Loucy (cell line): Measurements from ENCODE around the gene BARX2.
A peak's percentile ranks its signal among the peaks of the same experiment; 100 is the strongest.

Experiments used
- H2AFZ ChIP-seq: fragments of 200-600 bp; sonication (generic); 2 replicates; pipeline ENCODE4 v1.6.0; 2016; ENCODE audit warnings: antibody characterized with exemption, mild to moderate bottlenecking, low read length, moderate library complexity
- H3F3A ChIP-seq: fragments of 200-600 bp; 2 replicates; pipeline ENCODE4 v1.6.0; 2016; ENCODE audit warnings: antibody characterized with exemption, low read depth, mild to moderate bottlenecking
- H3K27me3 ChIP-seq: fragments of 200-600 bp; sonication (generic); 2 replicates; pipeline ENCODE4 v1.6.1; 2014; ENCODE audit warnings: low read length, mild to moderate bottlenecking; ENCODE audit not compliant: insufficient read depth, poor library complexity, severe bottlenecking
- H3K36me3 ChIP-seq: fragments of 200-600 bp; sonication (generic); 2 replicates; pipeline ENCODE4 v1.6.1; 2016; ENCODE audit warnings: low read length; ENCODE audit not compliant: insufficient read depth
- H3K4me1 ChIP-seq: fragments of 200-600 bp; sonication (generic); 2 replicates; pipeline ENCODE4 v1.5.1; 2014; ENCODE audit warnings: low read length, mild to moderate bottlenecking; ENCODE audit not compliant: insufficient read depth, poor library complexity, severe bottlenecking
- H3K4me2 ChIP-seq: fragments of 200-600 bp; sonication (generic); 2 replicates; pipeline ENCODE4 v1.6.0; 2014; ENCODE audit warnings: antibody characterized with exemption, low read length, low read depth, mild to moderate bottlenecking; ENCODE audit not compliant: poor library complexity, severe bottlenecking
- H3K4me3 ChIP-seq: fragments of 200-600 bp; sonication (generic); 2 replicates; pipeline ENCODE4 v1.5.1; 2014; ENCODE audit warnings: low read length, mild to moderate bottlenecking, mixed read lengths; ENCODE audit not compliant: poor library complexity, severe bottlenecking
- H3K79me2 ChIP-seq: fragments of 200-600 bp; sonication (generic); 2 replicates; pipeline ENCODE4 v1.6.1; 2014; ENCODE audit warnings: low read length; ENCODE audit not compliant: insufficient read depth
- H3K9ac ChIP-seq: fragments of 200-600 bp; sonication (generic); 2 replicates; pipeline ENCODE4 v1.6.0; 2014; ENCODE audit warnings: mild to moderate bottlenecking, low read depth, low read length, moderate library complexity; ENCODE audit not compliant: poor library complexity, severe bottlenecking
- H3K9me2 ChIP-seq: fragments of 200-600 bp; sonication (generic); replicated peaks from 2 replicates; pipeline ENCODE4 v1.6.1; 2016; ENCODE audit warnings: low read depth, low read length, mixed read lengths
- H3K9me3 ChIP-seq: fragments of 200-600 bp; sonication (generic); 2 replicates; pipeline ENCODE4 v1.6.1; 2014; ENCODE audit warnings: mild to moderate bottlenecking, antibody characterized with exemption, low read length, low read depth; ENCODE audit not compliant: insufficient read depth
- H4K20me1 ChIP-seq: fragments of 200-600 bp; sonication (generic); 2 replicates; pipeline ENCODE4 v1.6.0; 2014; ENCODE audit warnings: antibody characterized with exemption, low read length, mild to moderate bottlenecking; ENCODE audit not compliant: insufficient read depth, poor library complexity, severe bottlenecking
- EZH2phosphoT487 ChIP-seq: fragments of 200-600 bp; IDR thresholded peaks from 2 replicates; pipeline ENCODE4 v1.6.1; 2018; ENCODE audit warnings: antibody characterized with exemption, mild to moderate bottlenecking, moderate library complexity, borderline replicate concordance
- TF ChIP-seq, protein P1 (sequence below): fragments of 200-600 bp; sonication (generic); conservative IDR thresholded peaks from 2 replicates; pipeline ENCODE4 v1.5.1; 2014; ENCODE audit warnings: mild to moderate bottlenecking, antibody characterized with exemption, low read length

BARX2 gene

DNA sequence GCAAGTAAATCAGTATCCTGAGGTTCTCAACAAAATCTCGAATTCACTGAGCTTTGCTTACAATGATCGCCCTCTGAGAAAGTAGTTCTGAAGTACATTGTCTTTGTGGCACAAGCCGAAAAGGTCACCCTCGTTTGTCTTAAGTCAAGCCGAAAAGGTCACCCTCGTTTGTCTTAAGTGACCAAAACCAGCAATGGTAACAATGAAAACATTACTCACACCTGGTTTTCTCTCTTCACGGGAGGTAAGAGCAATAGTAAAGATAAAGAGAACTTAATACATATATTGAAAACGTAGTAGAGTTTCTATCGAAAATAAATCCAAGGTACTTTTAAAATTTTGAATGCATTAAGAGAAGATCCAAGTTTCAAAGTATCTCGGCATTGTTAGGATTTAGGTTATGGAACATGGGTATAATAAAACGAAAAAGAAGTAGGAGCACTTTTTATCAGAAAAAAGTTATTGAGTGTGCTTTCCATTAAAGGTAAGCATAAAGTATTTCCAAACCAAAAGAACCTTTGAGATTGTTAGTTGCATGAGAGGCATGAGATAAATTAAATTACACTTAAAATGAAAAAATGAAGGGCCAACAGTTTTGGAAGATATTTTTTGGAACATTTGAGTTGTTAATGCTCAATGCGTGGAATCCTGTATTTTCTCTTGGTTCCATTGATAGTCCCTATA lies 1.2 kb downstream of the BARX2 start:
- Histone ChIP-seq H3K4me1 (no peaks in the 10 kb centered on the region), H3K4me3 (no peak overlapping the region), H3K36me3 (no peaks in the 10 kb centered on the region), H2AFZ (peak overlapping the region; percentile 88), H3K9ac (no peak overlapping the region), H4K20me1 (no peaks in the 10 kb centered on the region), H3K79me2 (no peaks in the 10 kb centered on the region), H3K27me3 (peaks cover 56% of the 10 kb centered on the region), H3F3A (no peaks in the 10 kb centered on the region), H3K4me2 (no peak overlapping the region), H3K9me3 (no peaks in the 10 kb centered on the region), H3K9me2 (no peaks in the 10 kb centered on the region)
- TF ChIP-seq, protein P1, sequence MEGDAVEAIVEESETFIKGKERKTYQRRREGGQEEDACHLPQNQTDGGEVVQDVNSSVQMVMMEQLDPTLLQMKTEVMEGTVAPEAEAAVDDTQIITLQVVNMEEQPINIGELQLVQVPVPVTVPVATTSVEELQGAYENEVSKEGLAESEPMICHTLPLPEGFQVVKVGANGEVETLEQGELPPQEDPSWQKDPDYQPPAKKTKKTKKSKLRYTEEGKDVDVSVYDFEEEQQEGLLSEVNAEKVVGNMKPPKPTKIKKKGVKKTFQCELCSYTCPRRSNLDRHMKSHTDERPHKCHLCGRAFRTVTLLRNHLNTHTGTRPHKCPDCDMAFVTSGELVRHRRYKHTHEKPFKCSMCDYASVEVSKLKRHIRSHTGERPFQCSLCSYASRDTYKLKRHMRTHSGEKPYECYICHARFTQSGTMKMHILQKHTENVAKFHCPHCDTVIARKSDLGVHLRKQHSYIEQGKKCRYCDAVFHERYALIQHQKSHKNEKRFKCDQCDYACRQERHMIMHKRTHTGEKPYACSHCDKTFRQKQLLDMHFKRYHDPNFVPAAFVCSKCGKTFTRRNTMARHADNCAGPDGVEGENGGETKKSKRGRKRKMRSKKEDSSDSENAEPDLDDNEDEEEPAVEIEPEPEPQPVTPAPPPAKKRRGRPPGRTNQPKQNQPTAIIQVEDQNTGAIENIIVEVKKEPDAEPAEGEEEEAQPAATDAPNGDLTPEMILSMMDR: no peak
- TF ChIP-seq EZH2phosphoT487: no peak

DNA sequence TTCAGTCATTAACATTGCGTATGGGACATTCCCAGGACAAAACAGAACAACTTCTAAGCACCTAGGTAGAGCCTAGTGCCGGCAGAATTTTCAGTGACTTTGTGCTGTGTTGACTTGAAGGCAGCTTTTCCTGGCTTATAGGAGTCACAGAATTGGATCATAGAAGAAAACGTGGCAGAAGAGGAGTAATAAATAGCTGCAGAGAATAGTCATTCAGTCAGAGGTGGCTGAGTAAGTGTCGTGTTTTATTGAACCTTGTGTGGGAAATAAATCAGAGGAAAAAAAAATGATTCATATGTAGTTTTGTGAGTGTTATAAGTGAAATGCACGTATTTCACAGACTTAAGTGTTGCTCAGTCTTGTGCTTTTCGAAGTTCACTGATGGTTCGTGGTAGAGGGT lies 2.1 kb downstream of the BARX2 start:
- Histone ChIP-seq H3K27me3 (peaks cover 56% of the 10 kb centered on the region), H3K4me1 (no peaks in the 10 kb centered on the region), H4K20me1 (no peaks in the 10 kb centered on the region), H2AFZ (no peak overlapping the region), H3K9me3 (no peaks in the 10 kb centered on the region), H3K9me2 (no peaks in the 10 kb centered on the region), H3K9ac (no peak overlapping the region), H3K4me2 (no peak overlapping the region), H3K79me2 (no peaks in the 10 kb centered on the region), H3F3A (no peaks in the 10 kb centered on the region), H3K36me3 (no peaks in the 10 kb centered on the region), H3K4me3 (no peak overlapping the region)
- TF ChIP-seq EZH2phosphoT487: no peak
- TF ChIP-seq, protein P1: no peak

DNA sequence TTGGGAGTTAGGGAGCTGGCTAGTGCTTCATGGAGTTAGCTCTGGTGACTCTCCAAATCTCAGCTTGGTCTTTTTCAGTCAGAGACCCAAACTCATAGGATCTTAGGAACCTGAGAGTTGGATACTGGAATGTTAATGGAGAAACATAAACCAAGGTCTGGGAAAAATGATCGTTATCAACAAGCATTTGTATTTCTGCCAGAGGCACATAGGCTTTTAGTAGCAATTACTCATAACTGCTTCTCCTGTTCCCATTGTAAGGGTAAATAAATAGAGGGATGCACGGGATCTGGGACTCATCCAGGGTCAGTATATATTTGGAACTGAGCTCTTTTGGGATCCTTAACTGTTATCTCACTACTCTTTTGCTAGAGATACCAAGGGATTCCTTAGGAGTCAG lies 4.8 kb downstream of the BARX2 start:
- no peak overlapping the region for H3K9ac ChIP-seq
- no peaks in the 10 kb centered on the region for H3K36me3 ChIP-seq
- no peak overlapping the region for H2AFZ ChIP-seq
- no peaks in the 10 kb centered on the region for H3K9me3 ChIP-seq
- H3K4me1 ChIP-seq: no peaks in the 10 kb centered on the region
- H3K79me2 ChIP-seq: no peaks in the 10 kb centered on the region
- TF ChIP-seq EZH2phosphoT487: no peak
- TF ChIP-seq, protein P1: no peak
- H3F3A ChIP-seq: no peaks in the 10 kb centered on the region
- no peaks in the 10 kb centered on the region for H4K20me1 ChIP-seq
- no peak overlapping the region for H3K4me3 ChIP-seq
- H3K9me2 ChIP-seq: no peaks in the 10 kb centered on the region
- peaks cover 40% of the 10 kb centered on the region for H3K27me3 ChIP-seq
- no peak overlapping the region for H3K4me2 ChIP-seq
